Upper lobe of left lung (tissue), 6 donors: ENCODE results near the gene TMEM164. TPM values are rescaled to one million over a fixed set of nuclear protein-coding genes. Genes with fewer than 3 reads are reported as not detected.

ENCODE experiments used
- ATAC-seq, 2 donors: fragments of 200-7000 bp; cut with Tn5 transposase; one replicate each; pipeline ENCODE4 v1.9.1; 2022; ENCODE audit warnings: mild to moderate bottlenecking in 2 of 2, moderate library complexity in 2 of 2; ENCODE audit not compliant: low FRiP score in 2 of 2
- DNase-seq, 2 donors: peaks; one replicate each; pipeline ENCODE4 v3.0.0-alpha.2; 2019 to 2020
- H3K27ac ChIP-seq, 4 donors: fragments of 200-600 bp; sonication (generic); one replicate each; pipeline ENCODE4 v1.5.1; 2016 to 2019
- H3K27me3 ChIP-seq, 4 donors: fragments of 200-600 bp; sonication (generic); one replicate each; pipeline ENCODE4 v1.5.1; 2017 to 2019
- H3K36me3 ChIP-seq, 4 donors: fragments of 200-600 bp; sonication (generic); one replicate each; pipeline ENCODE4 v1.5.1; 2016 to 2019
- H3K4me1 ChIP-seq, 4 donors: fragments of 200-600 bp; sonication (generic); one replicate each; pipeline ENCODE4 v1.5.1; 2018 to 2019
- H3K4me3 ChIP-seq, 4 donors: fragments of 200-600 bp; sonication (generic); one replicate each; pipeline ENCODE4 v1.5.1; 2017 to 2019; ENCODE audit warnings: mild to moderate bottlenecking in 2 of 4, moderate library complexity in 1 of 4
- H3K9me3 ChIP-seq, 4 donors: fragments of 200-600 bp; sonication (generic); one replicate each; pipeline ENCODE4 v1.5.1; 2018 to 2019
- EP300 ChIP-seq, 4 donors: sonication (generic); formaldehyde crosslinking; IDR thresholded peaks; one replicate each; pipeline ENCODE4 v1.5.1; 2017; ENCODE audit warnings: antibody characterized with exemption in 4 of 4, control low read depth in 2 of 4
- POLR2A ChIP-seq, 4 donors: fragments of 450-650 bp; IDR thresholded peaks; one replicate each; pipeline ENCODE4 v1.5.1; 2016 to 2017; ENCODE audit warnings: antibody characterized with exemption in 4 of 4, mild to moderate bottlenecking in 2 of 4
- POLR2AphosphoS5 ChIP-seq, 2 donors: sonication (generic); formaldehyde crosslinking; IDR thresholded peaks; one replicate each; pipeline ENCODE4 v1.5.1; 2017; ENCODE audit warnings: antibody characterized with exemption in 2 of 2
- WGBS, 2 donors: methylation state at CpG; one replicate each; pipeline ENCODE4 v1.1.5; 2017 to 2018; 5-methylcytosine and 5-hydroxymethylcytosine counted together
- total RNA-seq, 6 donors: library from RNA; depleted of rRNA in 4 of 6; stranded (reverse); fragments of >200 nt in 4 of 6; gene quantifications; one replicate each; pipeline versions ENCODE4 v1.1.0 to v1.2.1, GENCODE V29; 2016 to 2021
- TF ChIP-seq, protein P1 (sequence below), 6 experiments: fragments of 450-650 bp in 4 of 6; fragments of 200-600 bp in 2 of 6; sonication (generic) in 2 of 6; IDR thresholded peaks; one replicate each; pipeline ENCODE4 v1.5.1; 2016 to 2019; ENCODE audit warnings: antibody characterized with exemption in 6 of 6
- donor health status: DM: no; HTN: no; CAD: no; lungs with moderate emphysema.
- donor health status: DM: no; HTN: yes; CAD: no; lungs with severe emphysema.

TMEM164 gene
- total RNA-seq, 6 donors from 2014 or later = 41.8 to 115 (median 61.8) TPM

DNA sequence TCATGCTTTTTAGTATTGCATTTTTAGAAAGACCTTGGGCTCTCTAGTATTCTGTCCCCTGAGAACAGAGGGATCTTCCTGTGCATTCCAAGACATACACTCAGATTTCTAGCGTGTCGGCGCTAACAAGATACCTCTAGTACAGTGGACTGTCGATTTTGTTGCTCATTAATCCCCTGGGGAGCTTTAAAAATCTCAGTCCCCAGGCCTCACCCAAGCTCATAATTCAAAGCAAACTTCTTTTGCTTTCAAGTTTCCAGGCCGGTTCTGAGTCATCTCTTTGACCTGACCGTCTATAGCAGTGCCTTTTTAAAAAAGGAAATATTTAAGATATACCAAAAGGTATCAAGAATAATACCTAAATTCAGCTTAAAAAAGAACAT is 178.0 kb downstream of the TMEM164 start:
- H3K36me3 ChIP-seq = no peaks in the 10 kb centered on the region
- 67 to 75% methylated on average over 6 of the region's 6 CpGs for WGBS, 2 donors
- H3K9me3 ChIP-seq = no peaks in the 10 kb centered on the region
- DNase-seq (no peak), ATAC-seq (peak in 1 of 2 donors; percentile 62)
- TF ChIP-seq, protein P1, sequence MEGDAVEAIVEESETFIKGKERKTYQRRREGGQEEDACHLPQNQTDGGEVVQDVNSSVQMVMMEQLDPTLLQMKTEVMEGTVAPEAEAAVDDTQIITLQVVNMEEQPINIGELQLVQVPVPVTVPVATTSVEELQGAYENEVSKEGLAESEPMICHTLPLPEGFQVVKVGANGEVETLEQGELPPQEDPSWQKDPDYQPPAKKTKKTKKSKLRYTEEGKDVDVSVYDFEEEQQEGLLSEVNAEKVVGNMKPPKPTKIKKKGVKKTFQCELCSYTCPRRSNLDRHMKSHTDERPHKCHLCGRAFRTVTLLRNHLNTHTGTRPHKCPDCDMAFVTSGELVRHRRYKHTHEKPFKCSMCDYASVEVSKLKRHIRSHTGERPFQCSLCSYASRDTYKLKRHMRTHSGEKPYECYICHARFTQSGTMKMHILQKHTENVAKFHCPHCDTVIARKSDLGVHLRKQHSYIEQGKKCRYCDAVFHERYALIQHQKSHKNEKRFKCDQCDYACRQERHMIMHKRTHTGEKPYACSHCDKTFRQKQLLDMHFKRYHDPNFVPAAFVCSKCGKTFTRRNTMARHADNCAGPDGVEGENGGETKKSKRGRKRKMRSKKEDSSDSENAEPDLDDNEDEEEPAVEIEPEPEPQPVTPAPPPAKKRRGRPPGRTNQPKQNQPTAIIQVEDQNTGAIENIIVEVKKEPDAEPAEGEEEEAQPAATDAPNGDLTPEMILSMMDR (IDR thresholded peaks at IDR 0.05) = no peak
- no peak for TF ChIP-seq POLR2AphosphoS5 (IDR thresholded peaks at IDR 0.05)
- TF ChIP-seq EP300 (IDR thresholded peaks at IDR 0.05) = no peak
- TF ChIP-seq POLR2A (IDR thresholded peaks at IDR 0.05) = no peak
- H3K27me3 ChIP-seq = no peaks in the 10 kb centered on the region
- no peak overlapping the region for H3K27ac ChIP-seq
- H3K4me3 ChIP-seq = no peak overlapping the region
- no peaks in the 10 kb centered on the region for H3K4me1 ChIP-seq

DNA sequence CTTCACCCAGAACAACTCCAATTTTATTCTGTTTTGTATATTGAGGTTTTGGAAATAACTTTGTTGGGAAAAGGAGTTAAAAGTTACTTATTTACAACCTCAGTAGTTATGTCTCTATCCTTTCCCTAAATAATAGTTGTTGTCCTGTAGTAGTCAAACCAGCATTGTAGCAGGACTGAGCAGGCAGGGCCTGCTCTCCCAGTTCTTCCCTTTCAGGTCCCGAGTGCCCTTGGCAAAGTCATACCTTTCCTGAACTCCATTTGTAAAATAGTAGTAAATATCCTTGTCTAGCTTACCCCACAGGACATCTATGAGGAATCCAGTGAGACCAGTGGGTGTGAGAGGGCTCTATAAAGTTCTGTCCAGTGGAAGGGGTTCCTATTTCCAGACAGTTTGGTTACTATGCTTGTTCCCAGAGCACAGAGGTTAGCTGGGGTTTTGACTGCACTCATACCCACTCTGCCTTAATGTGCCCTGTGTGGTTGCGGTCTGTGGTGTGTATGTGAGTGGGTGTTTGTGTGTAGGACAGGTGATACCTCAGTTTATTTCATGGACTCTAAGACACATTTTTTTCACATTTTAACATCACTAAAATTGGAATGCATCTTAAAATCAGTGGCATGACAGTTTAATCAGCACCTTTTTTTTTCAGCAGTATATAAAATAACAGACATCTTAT is 178.7 kb downstream of the TMEM164 start:
- H3K4me1 ChIP-seq = no peaks in the 10 kb centered on the region
- H3K36me3 ChIP-seq = no peaks in the 10 kb centered on the region
- no peak for ATAC-seq
- WGBS, 2 donors = 73 to 90% methylated on average over 2 of the region's 2 CpGs
- H3K4me3 ChIP-seq = no peak overlapping the region
- TF ChIP-seq, protein P1 (IDR thresholded peaks at IDR 0.05) = no peak
- TF ChIP-seq POLR2A (IDR thresholded peaks at IDR 0.05) (no peak), POLR2AphosphoS5 (IDR thresholded peaks at IDR 0.05) (no peak), EP300 (IDR thresholded peaks at IDR 0.05) (no peak)
- H3K9me3 ChIP-seq = no peaks in the 10 kb centered on the region
- no peak for DNase-seq
- no peak overlapping the region for H3K27ac ChIP-seq
- no peaks in the 10 kb centered on the region for H3K27me3 ChIP-seq

DNA sequence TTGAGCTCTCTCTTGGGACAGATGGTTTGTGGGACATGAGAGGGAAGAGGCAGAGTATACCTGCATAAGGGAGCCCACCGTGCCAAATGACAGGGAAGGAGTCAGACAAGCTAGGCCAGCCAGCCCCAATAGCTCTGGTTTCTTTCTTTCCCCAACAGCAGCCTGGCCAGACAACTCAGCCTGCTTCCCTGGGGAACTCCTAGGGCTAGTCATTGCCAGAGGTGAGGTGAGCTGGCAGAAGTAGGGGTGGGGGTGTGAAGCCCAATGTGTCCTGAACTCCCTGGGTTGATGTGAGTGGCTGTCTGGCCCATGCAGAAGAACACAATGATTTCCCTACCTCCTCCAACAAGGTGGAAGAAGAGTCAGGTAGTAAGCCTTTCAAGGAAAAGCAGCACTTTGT is 179.4 kb downstream of the TMEM164 start:
- ATAC-seq (no peak), DNase-seq (no peak)
- Histone ChIP-seq H3K36me3 (no peaks in the 10 kb centered on the region), H3K4me3 (no peak overlapping the region), H3K27ac (peak overlapping the region in 2 of 4 donors; percentile 6 to 30), H3K9me3 (no peaks in the 10 kb centered on the region), H3K4me1 (no peaks in the 10 kb centered on the region), H3K27me3 (no peaks in the 10 kb centered on the region)
- TF ChIP-seq EP300 (IDR thresholded peaks at IDR 0.05) (no peak), POLR2A (IDR thresholded peaks at IDR 0.05) (no peak), POLR2AphosphoS5 (IDR thresholded peaks at IDR 0.05) (no peak)
- TF ChIP-seq, protein P1 (IDR thresholded peaks at IDR 0.05) = no peak
- WGBS, 2 donors = 100% methylated on average over 1 of the region's 1 CpG; no CpG with 5 or more reads in 1 of the 2 donors

DNA sequence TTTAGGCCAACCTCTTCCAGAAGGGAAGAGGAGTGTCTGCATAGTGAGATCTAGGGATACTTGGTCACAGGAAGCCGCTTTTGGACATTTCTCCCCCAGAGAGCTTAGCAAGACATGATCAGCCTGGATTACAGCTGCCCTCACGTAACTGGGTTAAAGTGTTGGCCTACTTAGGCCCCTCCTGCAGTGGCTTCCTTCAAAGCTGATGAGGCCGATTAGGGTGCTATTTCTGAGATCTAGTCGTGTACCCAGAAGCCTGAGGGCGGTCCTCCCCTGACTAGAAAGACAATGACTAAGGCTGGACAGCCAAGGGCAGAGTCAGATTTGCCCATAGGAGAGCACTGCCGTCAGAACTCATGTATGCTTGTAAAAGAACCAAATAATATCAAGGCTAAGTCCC is 180.0 kb downstream of the TMEM164 start:
- Histone ChIP-seq H3K27ac (peak overlapping the region in 2 of 4 donors; percentile 6 to 30), H3K27me3 (no peaks in the 10 kb centered on the region), H3K4me3 (no peak overlapping the region), H3K4me1 (no peaks in the 10 kb centered on the region), H3K9me3 (no peaks in the 10 kb centered on the region), H3K36me3 (no peaks in the 10 kb centered on the region)
- ATAC-seq (no peak), DNase-seq (no peak)
- 71 to 84% methylated on average over 2 to 6 of the region's 6 CpGs for WGBS, 2 donors
- TF ChIP-seq, protein P1 (IDR thresholded peaks at IDR 0.05) = no peak
- TF ChIP-seq POLR2AphosphoS5 (IDR thresholded peaks at IDR 0.05) (no peak), EP300 (IDR thresholded peaks at IDR 0.05) (no peak), POLR2A (IDR thresholded peaks at IDR 0.05) (no peak)

DNA sequence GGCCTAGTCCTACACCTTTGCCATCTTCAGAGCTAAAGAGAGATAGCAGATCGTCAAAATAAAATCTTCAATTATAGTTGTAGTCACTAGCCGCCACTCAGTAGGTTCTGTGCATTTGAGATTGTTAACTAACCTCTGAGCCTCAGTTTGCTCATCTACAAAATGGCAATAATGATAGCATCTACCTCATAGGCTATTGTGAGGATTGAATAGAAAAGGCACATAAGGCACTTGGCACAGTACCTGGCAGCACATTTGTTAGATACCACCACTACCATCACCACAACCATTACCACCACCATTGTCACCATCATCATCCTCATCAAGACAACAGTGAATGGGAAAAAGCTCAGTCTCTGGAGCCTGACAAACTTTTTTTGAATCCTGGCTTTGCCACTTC is 180.4 kb downstream of the TMEM164 start:
- Histone ChIP-seq H3K9me3 (no peaks in the 10 kb centered on the region), H3K4me1 (no peaks in the 10 kb centered on the region), H3K36me3 (no peaks in the 10 kb centered on the region), H3K4me3 (no peak overlapping the region), H3K27ac (no peak overlapping the region), H3K27me3 (no peaks in the 10 kb centered on the region)
- WGBS, 2 donors = 89 to 94% methylated on average over 2 of the region's 2 CpGs
- no peak for ATAC-seq
- TF ChIP-seq, protein P1 (IDR thresholded peaks at IDR 0.05) = no peak
- TF ChIP-seq EP300 (IDR thresholded peaks at IDR 0.05) = no peak
- no peak for TF ChIP-seq POLR2A (IDR thresholded peaks at IDR 0.05)
- TF ChIP-seq POLR2AphosphoS5 (IDR thresholded peaks at IDR 0.05) = no peak
- DNase-seq = no peak
